GM12865 (cell line): ENCODE data around the gene STIM2.

Source experiments
- DNase-seq: peaks from one replicate; pipeline ENCODE4 v3.0.0; 2010; ENCODE audit warnings: low read depth
- H3K4me3 ChIP-seq: 2 replicates; pipeline ENCODE4 v1.5.1; 2011; ENCODE audit warnings: mild to moderate bottlenecking, low read depth, low read length, control low read depth
- CTCF ChIP-seq: IDR thresholded peaks from 2 replicates; pipeline ENCODE4 v1.5.1; 2011; ENCODE audit warnings: low read length, control low read depth, low read depth, inconsistent platforms; ENCODE audit not compliant: insufficient read depth; ENCODE audit errors: missing control alignments

Gene STIM2

GRCh38 chr4:26945794-26946193 is 85.2 kb downstream of the STIM2 start:
- no peak for TF ChIP-seq CTCF
- DNase-seq = no peak
- H3K4me3 ChIP-seq = no peak overlapping the region

- TF ChIP-seq CTCF = no peak
- no peak overlapping the region for H3K4me3 ChIP-seq
- DNase-seq = no peak
Measured at GRCh38 chr4:26947318-26947717, 86.7 kb downstream of the STIM2 start.

- no peak for TF ChIP-seq CTCF
Measured at GRCh38 chr4:26950446-26950845, 89.8 kb downstream of the STIM2 start.

GRCh38 chr4:26952891-26953290 is 92.2 kb downstream of the STIM2 start:
- TF ChIP-seq CTCF = no peak
- no peak for DNase-seq
- no peak overlapping the region for H3K4me3 ChIP-seq

More at GRCh38 chr4:26950446-26950845, 89.8 kb downstream of the STIM2 start:
- no peak overlapping the region for H3K4me3 ChIP-seq
- DNase-seq = no peak

- DNase-seq = no peak
- no peak overlapping the region for H3K4me3 ChIP-seq
- TF ChIP-seq CTCF = no peak
Measured at GRCh38 chr4:26953366-26953765, 92.7 kb downstream of the STIM2 start.

- TF ChIP-seq CTCF = no peak
- DNase-seq = no peak
- H3K4me3 ChIP-seq = no peak overlapping the region
Measured at GRCh38 chr4:26953770-26954423, 93.3 kb downstream of the STIM2 start.

- no peak overlapping the region for H3K4me3 ChIP-seq
- DNase-seq = no peak
- no peak for TF ChIP-seq CTCF
Measured at GRCh38 chr4:26955241-26955640, 94.6 kb downstream of the STIM2 start.
